ENCODE results near the gene THAP12. TPM values are rescaled to one million over a fixed set of nuclear protein-coding genes. Genes with fewer than 3 reads are reported as not detected.

THAP12 gene
- total RNA-seq, 1 experiment from 2014 or later, result 60.0 TPM

GRCh38 chr11:76307396-76307795, 73.5 kb downstream of the THAP12 start:
- DNase-seq (ENCODE audit: low spot score), result no peak

- DNase-seq (ENCODE audit: low spot score), result no peak
Observed at GRCh38 chr11:76303399-76303798, 77.5 kb downstream of the THAP12 start.

GRCh38 chr11:76302996-76303395, 77.9 kb downstream of the THAP12 start:
- no peak for DNase-seq (ENCODE audit: low spot score)

Other genes starting within 250 kb of the THAP12 start
- 0.76 TPM in 1 of 2 replicates, not detected in the other for gene WNT11, start 174.6 kb downstream of the THAP12 start, total RNA-seq (2014; rRNA removed; shearing (Covaris generic))
- 0.08 and 1.2 TPM in 2 replicates for gene GVQW3, start 191 bp upstream of the THAP12 start, total RNA-seq (2014; rRNA removed; shearing (Covaris generic))
- gene EMSY, start 63.9 kb upstream of the THAP12 start, total RNA-seq (2014; rRNA removed; shearing (Covaris generic)), result 20.4 and 44.2 TPM in 2 replicates